ENCODE measurements around the gene TUT4.

- TF ChIP-seq CTCF (conservative IDR thresholded peaks at IDR 0.05; ENCODE audit: low read depth, low read length) = no peak
- no peak for TF ChIP-seq EZH2 (IDR thresholded peaks at IDR 0.05; ENCODE audit: borderline replicate concordance, low read depth, low read length, poor library complexity, severe bottlenecking)
Observed at GRCh38 chr1:52432807-52433206, 120.1 kb downstream of the TUT4 start.
